HL-60/S4 treated with phorbol 12-myristate 13-acetate at 8.2 ng/mL for 4 days and 3 days (cell line): ENCODE measurements around the gene CCDC50.

Source experiments
- in situ Hi-C: fragments of 300-500 bp; cut with MboI; formaldehyde crosslinking; loops from 2 replicates; pipeline ENCODE4 v1.15.0; 2022; ENCODE audit warnings: low sequenced_read_pairs

The CCDC50 gene

GRCh38 chr3:191316876-191317603 lies 12.2 kb upstream of the CCDC50 start:
- in situ Hi-C loops: no loop called here

- in situ Hi-C loops: no loop called here
Observed at GRCh38 chr3:191320316-191320715, 8.9 kb upstream of the CCDC50 start.

- in situ Hi-C loops: no loop called here
Observed at GRCh38 chr3:191321019-191321767, 8.0 kb upstream of the CCDC50 start.

GRCh38 chr3:191324936-191325335 lies 4.3 kb upstream of the CCDC50 start:
- in situ Hi-C loops: no loop called here

- in situ Hi-C loops: no loop called here
Observed at GRCh38 chr3:191327526-191327925, 1.7 kb upstream of the CCDC50 start.

GRCh38 chr3:191328383-191328961 lies 722 bp upstream of the CCDC50 start:
- in situ Hi-C loops: no loop called here

GRCh38 chr3:191329654-191330529 lies 698 bp downstream of the CCDC50 start, which contains the start of gene UTS2B:
TSS of gene UTS2B (minus strand) at chr3:191330526. CDS start at chr3:191282189, 48,337 bp downstream.
- in situ Hi-C loops: no loop called here

GRCh38 chr3:191330530-191331048 lies 1.4 kb downstream of the CCDC50 start:
- in situ Hi-C loops: no loop called here

GRCh38 chr3:191331388-191331787 lies 2.2 kb downstream of the CCDC50 start:
- in situ Hi-C loops: no loop called here

- in situ Hi-C loops: no loop called here
Observed at GRCh38 chr3:191333298-191333880, 4.2 kb downstream of the CCDC50 start.

GRCh38 chr3:191334346-191334893 lies 5.2 kb downstream of the CCDC50 start:
- in situ Hi-C loops: no loop called here

GRCh38 chr3:191336833-191337232 lies 7.6 kb downstream of the CCDC50 start:
- in situ Hi-C loops: no loop called here

- in situ Hi-C loops: no loop called here
Observed at GRCh38 chr3:191338177-191338488, 8.9 kb downstream of the CCDC50 start.

- in situ Hi-C loops: no loop called here
Observed at GRCh38 chr3:191339316-191339917, 10.2 kb downstream of the CCDC50 start.

- in situ Hi-C loops: no loop called here
Observed at GRCh38 chr3:191340351-191340750, 11.2 kb downstream of the CCDC50 start.

- in situ Hi-C loops: no loop called here
Observed at GRCh38 chr3:191340966-191341365, 11.8 kb downstream of the CCDC50 start.

- in situ Hi-C loops: no loop called here
Observed at GRCh38 chr3:191342006-191342405, 12.8 kb downstream of the CCDC50 start.

- in situ Hi-C loops: no loop called here
Observed at GRCh38 chr3:191342411-191342810, 13.2 kb downstream of the CCDC50 start.

GRCh38 chr3:191343115-191343514 lies 13.9 kb downstream of the CCDC50 start:
- in situ Hi-C loops: no loop called here

GRCh38 chr3:191343913-191344312 lies 14.7 kb downstream of the CCDC50 start:
- in situ Hi-C loops: no loop called here
